ENCODE measurements around the gene MED15.

The MED15 gene

DNA sequence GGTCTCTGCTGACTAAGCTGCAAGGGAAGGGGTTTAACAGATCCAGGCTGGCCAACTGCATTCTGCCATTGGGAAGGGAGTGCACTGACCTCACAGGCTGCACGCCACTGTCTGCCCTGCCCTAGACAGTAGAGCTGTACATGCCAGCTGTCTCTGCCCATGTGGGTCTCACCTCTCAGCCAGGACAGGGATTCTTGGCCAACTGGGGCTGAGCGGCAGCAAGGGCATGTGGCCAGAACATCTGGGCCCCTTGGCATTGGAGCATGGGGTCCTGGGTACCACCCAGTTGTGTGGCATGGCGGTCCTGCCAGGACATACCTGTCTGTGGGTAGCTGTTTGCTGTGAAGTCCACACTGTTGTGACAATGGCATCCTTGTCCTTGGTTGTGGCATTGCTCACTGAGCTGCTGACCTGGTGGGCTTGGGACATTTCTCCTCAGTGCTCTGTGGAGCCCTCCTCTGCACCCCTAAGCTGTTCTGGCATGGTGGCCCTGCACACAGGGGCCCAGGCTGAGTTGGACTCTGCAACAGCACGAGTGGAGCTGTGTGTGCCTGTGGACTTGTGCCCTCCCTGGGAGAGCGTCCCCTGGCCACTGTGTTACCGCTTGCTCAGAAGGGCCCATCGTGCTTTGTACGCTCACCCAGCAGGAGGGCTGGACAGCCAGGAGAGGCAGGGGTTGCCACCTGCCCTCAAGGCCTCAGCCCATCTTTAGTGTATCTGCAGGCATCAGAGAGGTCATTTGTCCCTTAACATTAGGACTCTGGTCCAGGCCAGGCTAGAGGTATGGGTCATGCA is 46.7 kb downstream of the MED15 start:
- no peak for DNase-seq

- no peak for DNase-seq
Measured at GRCh38 chr22:20554824-20555223, 47.4 kb downstream of the MED15 start.

- DNase-seq, result no peak
Measured at GRCh38 chr22:20558534-20558933, 51.1 kb downstream of the MED15 start.

GRCh38 chr22:20559174-20559760 is 51.9 kb downstream of the MED15 start:
- no peak for DNase-seq

DNA sequence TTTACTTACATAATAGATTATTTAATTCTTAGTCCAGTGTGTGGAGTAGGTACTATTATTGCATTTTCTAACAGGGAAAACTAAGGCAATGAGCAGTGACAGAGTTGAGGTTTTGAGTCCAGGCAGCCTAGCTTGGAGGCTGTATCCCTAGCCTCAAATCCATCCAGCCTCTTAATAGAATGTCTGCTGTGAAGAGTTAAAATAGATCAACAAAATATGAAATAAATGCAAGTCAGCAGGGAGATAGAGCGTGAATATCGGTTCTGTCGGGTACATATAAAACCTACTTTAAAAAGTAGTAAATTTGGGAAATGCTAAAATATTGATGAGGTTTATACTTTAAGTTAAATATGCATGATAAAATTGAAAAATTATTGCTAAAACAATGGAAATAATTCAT is 53.3 kb downstream of the MED15 start:
- no peak for DNase-seq

DNA sequence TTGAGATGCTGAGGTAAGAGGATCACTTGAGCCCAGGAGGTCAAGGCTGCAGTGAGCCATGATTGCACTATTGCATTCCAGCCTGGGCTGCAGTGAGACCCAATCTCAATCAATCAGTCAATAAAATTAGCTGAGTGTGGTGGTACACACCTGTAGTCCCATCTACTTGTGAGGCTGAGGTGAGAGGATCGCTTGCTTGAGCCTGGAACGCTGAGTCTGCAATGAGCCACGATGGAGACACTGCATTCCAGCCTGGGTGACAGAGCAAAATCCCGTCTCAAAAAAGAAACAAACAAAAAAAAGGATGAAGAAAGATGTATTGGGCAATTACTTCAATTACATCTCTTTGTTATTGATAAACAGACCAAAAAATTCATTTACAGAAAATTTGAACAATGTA is 54.5 kb downstream of the MED15 start:
- no peak for DNase-seq

- no peak for DNase-seq
Measured at GRCh38 chr22:20562607-20563465, 55.4 kb downstream of the MED15 start.

- DNase-seq, result no peak
Measured at GRCh38 chr22:20563466-20563906, 56.1 kb downstream of the MED15 start.

GRCh38 chr22:20563941-20564371 is 56.5 kb downstream of the MED15 start:
- peak; percentile 21 for DNase-seq

GRCh38 chr22:20565079-20565734 is 57.8 kb downstream of the MED15 start:
- DNase-seq, result no peak

GRCh38 chr22:20565761-20566160 is 58.4 kb downstream of the MED15 start:
- no peak for DNase-seq

- no peak for DNase-seq
Measured at GRCh38 chr22:20566420-20567260, 59.2 kb downstream of the MED15 start.

DNA sequence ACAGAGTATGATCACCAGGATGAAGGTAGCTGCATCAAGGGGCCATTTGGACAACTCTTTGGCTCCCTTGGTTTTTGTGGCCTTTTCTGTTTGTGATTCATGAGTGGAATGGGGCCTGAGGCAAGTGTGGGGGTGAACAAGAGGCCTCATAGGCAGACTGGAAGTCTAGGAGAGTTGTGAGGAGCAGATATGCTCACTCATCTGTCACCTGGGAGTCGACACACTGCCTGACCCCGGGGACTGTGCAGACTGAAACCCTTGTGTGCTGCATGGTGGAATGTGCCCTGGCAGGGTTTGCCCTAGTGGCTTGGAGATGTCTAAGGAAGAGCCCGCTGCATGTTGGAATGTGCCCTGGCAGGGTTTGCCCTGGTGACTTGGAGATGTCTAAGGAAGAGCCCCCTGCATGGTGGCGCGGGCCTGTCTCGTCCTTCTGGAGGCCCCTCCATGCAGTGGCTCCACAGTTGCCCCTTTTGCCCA is 60.0 kb downstream of the MED15 start:
- DNase-seq, result no peak

GRCh38 chr22:20567993-20568417 is 60.6 kb downstream of the MED15 start:
- no peak for DNase-seq

- no peak for DNase-seq
Measured at GRCh38 chr22:20568502-20569058, 61.2 kb downstream of the MED15 start.

DNA sequence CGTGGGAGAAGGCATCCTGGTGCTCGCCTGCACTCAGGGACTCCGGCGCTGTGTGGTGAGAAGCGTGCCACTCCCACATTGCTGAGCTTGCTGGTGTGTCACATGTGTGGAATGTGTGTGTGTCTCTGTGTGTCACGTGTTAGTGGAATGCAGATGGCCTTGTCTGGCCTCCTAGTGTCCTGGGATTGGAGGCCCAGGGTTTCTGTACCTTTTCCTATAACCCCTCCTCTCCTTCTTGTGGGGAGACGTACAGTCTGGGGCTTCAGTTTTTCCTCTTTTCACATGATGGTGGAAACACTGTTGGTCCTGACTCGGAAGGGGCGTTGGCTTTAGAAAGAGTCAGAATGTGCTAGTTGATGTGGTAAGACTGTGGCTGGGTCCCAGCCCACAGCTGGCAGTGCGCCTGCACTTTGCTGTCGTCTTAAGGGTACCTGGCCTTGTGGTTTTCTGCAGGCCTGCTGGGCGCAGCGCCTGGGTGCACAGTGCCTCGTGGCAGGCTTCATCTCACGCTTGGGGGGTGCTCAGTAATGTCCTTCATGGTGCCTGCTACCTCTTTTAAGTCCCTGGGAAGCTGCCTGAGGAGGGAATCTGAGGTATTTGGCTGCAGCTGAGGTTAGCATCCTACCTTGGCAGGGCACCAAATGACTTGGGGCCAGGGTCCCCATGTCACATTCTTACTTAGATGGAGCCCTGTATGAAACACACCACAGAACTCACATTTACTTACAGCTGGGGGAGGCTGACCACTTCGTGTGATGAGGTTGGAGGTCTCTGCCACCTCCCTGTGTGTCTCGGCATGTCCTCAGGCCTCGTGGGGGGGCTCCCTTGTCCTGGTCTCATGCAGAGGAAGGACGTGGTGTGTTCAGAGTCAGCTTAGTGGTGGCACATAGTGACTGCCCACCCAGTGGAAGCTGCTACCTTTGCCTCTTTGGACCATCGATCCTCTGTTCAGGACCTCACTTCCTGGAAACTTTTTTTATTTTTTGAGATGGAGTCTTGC is 61.9 kb downstream of the MED15 start:
- no peak for DNase-seq

DNA sequence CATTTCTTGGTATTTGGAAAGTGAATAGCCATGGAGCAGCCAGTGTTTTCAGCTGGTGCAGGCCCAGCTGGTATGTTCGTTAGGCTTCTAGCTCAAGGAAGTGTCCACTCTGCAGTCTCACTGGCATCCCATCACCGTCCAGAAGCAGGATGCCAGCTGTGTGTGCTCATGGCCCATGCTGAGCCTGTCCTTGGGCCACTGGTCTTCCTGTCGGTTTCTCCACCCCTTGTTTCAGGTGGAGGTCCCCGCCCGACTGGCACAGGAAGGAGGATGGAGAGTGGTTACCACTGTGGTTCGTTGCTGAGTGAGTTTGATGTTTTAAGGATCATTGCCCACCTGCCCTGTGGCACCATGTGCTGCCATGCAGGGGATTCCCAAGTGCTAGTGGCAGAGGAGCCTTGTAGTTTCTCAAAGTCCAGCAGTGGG is 63.7 kb downstream of the MED15 start:
- no peak for DNase-seq

GRCh38 chr22:20571531-20572007 is 64.2 kb downstream of the MED15 start:
- no peak for DNase-seq

- no peak for DNase-seq
Measured at GRCh38 chr22:20572132-20572802, 64.9 kb downstream of the MED15 start.

All from retina (tissue), 1 donor.